ENCODE data around the gene TCF4.

DNA sequence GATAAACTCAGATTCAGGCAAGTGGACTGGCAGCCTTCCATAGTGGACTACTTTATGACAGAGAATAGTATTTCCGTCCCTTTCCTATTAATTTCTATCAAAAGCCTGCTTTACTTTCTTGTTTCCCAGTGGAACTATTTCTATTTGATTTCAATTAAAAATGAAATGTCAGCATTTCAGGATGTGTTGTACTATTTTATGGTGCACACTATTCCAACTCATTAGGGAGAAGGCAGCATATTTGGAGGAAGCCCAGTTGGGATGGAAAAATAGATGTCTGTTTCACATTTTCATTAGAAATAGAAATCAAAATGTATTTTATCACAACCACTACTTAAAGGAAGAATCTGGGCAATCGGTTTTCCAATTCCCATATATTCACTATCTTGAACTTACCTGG is 37.9 kb upstream of the TCF4 start:
- TF ChIP-seq, protein P1, sequence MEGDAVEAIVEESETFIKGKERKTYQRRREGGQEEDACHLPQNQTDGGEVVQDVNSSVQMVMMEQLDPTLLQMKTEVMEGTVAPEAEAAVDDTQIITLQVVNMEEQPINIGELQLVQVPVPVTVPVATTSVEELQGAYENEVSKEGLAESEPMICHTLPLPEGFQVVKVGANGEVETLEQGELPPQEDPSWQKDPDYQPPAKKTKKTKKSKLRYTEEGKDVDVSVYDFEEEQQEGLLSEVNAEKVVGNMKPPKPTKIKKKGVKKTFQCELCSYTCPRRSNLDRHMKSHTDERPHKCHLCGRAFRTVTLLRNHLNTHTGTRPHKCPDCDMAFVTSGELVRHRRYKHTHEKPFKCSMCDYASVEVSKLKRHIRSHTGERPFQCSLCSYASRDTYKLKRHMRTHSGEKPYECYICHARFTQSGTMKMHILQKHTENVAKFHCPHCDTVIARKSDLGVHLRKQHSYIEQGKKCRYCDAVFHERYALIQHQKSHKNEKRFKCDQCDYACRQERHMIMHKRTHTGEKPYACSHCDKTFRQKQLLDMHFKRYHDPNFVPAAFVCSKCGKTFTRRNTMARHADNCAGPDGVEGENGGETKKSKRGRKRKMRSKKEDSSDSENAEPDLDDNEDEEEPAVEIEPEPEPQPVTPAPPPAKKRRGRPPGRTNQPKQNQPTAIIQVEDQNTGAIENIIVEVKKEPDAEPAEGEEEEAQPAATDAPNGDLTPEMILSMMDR (IDR thresholded peaks at IDR 0.05; ENCODE audit: low read depth, low read length, missing input control), result no peak
- TF ChIP-seq SP1 (IDR thresholded peaks at IDR 0.05) (no peak), TAF1 (conservative IDR thresholded peaks at IDR 0.05) (no peak), EGR1 (IDR thresholded peaks at IDR 0.05; ENCODE audit: low read depth in 2 of 2) (no peak), YY1 (IDR thresholded peaks at IDR 0.05) (no peak), RAD21 (IDR thresholded peaks at IDR 0.05) (no peak), JUND (IDR thresholded peaks at IDR 0.05) (no peak)
